BJ (cell line): Measurements from ENCODE around the gene OR12D3. TPM values are rescaled to one million over a fixed set of nuclear protein-coding genes. Genes with fewer than 3 reads are reported as not detected.

Source experiments
- CTCF ChIA-PET: fragments of 350-600 bp; formaldehyde crosslinking; extraction: SDS; loops from one replicate; lab custom pipeline; 2021; ENCODE audit warnings: antibody characterized with exemption, inconsistent platforms; lab: Yijun Ruan, JAX
- POLR2A ChIA-PET: fragments of 300-600 bp; sonication (Branson Sonifier 250); formaldehyde crosslinking; extraction: SDS; loops from one replicate; lab custom pipeline; 2021; ENCODE audit warnings: antibody characterized with exemption; lab: Charles Lee
- DNase-seq: peaks from one replicate; pipeline ENCODE4 v3.0.0-alpha.2; 2011; ENCODE audit warnings: low read depth
- H3K27me3 ChIP-seq: 2 replicates; pipeline ENCODE4 v1.6.0; 2011; ENCODE audit warnings: low read length; ENCODE audit not compliant: control insufficient read depth, insufficient read depth
- H3K36me3 ChIP-seq: 2 replicates; pipeline ENCODE4 v1.5.1; 2011; ENCODE audit warnings: low read length; ENCODE audit not compliant: control insufficient read depth, insufficient read depth
- H3K4me3 ChIP-seq: 2 replicates; pipeline ENCODE4 v1.5.1; 2011; ENCODE audit warnings: low read depth, mild to moderate bottlenecking, control low read depth, low read length
- polyA plus RNA-seq: library from polyadenylated mRNA; depleted of rRNA; stranded (reverse); fragments of >200 nt; gene quantifications from 2 replicates; pipeline ENCODE4 v1.2.3, GENCODE V29; 2011
- TF ChIP-seq, protein P1 (sequence below): IDR thresholded peaks from 2 replicates; pipeline ENCODE4 v1.5.1; 2011; ENCODE audit warnings: low read depth, mild to moderate bottlenecking, control low read depth, inconsistent platforms, low read length, moderate library complexity; ENCODE audit not compliant: insufficient read depth

The OR12D3 gene
- polyA plus RNA-seq, 1 experiment = not detected

GRCh38 chr6:29403801-29404200 lies 28.7 kb upstream of the OR12D3 start:
- DNase-seq = no peak
- no peak overlapping the region for H3K4me3 ChIP-seq
- TF ChIP-seq, protein P1, sequence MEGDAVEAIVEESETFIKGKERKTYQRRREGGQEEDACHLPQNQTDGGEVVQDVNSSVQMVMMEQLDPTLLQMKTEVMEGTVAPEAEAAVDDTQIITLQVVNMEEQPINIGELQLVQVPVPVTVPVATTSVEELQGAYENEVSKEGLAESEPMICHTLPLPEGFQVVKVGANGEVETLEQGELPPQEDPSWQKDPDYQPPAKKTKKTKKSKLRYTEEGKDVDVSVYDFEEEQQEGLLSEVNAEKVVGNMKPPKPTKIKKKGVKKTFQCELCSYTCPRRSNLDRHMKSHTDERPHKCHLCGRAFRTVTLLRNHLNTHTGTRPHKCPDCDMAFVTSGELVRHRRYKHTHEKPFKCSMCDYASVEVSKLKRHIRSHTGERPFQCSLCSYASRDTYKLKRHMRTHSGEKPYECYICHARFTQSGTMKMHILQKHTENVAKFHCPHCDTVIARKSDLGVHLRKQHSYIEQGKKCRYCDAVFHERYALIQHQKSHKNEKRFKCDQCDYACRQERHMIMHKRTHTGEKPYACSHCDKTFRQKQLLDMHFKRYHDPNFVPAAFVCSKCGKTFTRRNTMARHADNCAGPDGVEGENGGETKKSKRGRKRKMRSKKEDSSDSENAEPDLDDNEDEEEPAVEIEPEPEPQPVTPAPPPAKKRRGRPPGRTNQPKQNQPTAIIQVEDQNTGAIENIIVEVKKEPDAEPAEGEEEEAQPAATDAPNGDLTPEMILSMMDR = no peak
- no peaks in the 10 kb centered on the region for H3K36me3 ChIP-seq
- CTCF ChIA-PET = no interaction called here
- POLR2A ChIA-PET = no interaction called here
- no peaks in the 10 kb centered on the region for H3K27me3 ChIP-seq

DNA sequence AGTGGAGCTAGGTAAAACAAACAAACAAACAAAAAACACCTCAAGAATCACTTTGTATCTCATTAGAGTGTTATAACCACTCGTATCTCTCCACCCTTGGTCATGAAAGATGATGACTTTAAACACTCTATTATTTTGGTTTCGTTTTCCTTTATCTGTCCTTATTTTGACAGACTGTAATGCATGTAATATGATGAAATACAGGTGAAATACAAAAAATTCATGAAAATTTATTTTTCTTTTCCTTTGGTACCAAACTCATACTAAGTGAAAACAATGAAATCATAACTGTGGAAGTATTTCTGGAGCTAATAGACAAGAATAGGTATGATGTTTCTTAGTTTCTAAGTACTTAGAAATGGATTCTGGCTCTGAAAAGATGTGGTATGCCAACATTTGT lies 24.4 kb upstream of the OR12D3 start:
- ChIA-PET POLR2A (no interaction called here), CTCF (no interaction called here)
- Histone ChIP-seq H3K4me3 (no peak overlapping the region), H3K36me3 (no peaks in the 10 kb centered on the region), H3K27me3 (no peaks in the 10 kb centered on the region)
- DNase-seq = no peak
- TF ChIP-seq, protein P1 = no peak

DNA sequence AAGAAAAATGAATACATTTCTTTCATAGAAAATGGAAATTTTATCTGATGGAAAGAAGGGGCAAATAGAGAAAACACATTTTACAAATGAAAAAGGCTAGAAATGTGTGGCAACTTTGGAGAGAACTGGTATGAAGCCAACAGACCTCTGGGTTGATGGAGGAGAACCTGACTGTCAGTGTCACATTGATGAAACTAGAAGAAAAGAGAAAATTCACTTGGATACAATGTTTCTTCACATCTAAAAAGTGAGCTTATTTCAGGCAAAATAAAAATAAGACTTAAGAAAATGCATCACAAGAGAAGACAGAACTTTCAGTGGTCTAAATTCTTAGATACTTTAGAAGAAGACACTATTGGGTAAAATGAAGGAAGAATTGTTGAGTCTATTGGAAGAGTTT lies 20.2 kb upstream of the OR12D3 start, which contains the start of gene OR12D2:
Gene OR12D2, plus strand, starts transcription at position 301 of the 400 bp plus-strand sequence. CDS start 1,069 bp downstream, outside the sequence.
- ChIA-PET POLR2A (no interaction called here), CTCF (no interaction called here)
- Histone ChIP-seq H3K27me3 (no peaks in the 10 kb centered on the region), H3K4me3 (no peak within 1 kb of the TSS), H3K36me3 (no peaks in the 10 kb centered on the region)
- no peak for DNase-seq
- TF ChIP-seq, protein P1 = no peak

GRCh38 chr6:29388533-29388932 lies 13.4 kb upstream of the OR12D3 start:
- no peaks in the 10 kb centered on the region for H3K27me3 ChIP-seq
- no peak for DNase-seq
- TF ChIP-seq, protein P1 = no peak
- POLR2A ChIA-PET = no interaction called here
- H3K36me3 ChIP-seq = no peaks in the 10 kb centered on the region
- H3K4me3 ChIP-seq = no peak overlapping the region
- CTCF ChIA-PET = no interaction called here

GRCh38 chr6:29376003-29376402 lies 912 bp upstream of the OR12D3 start:
- no peak overlapping the region for H3K4me3 ChIP-seq
- H3K36me3 ChIP-seq = no peaks in the 10 kb centered on the region
- ChIA-PET POLR2A (no interaction called here), CTCF (no interaction called here)
- H3K27me3 ChIP-seq = no peaks in the 10 kb centered on the region
- no peak for DNase-seq
- TF ChIP-seq, protein P1 = no peak
